GM23248 (cell line): ENCODE data around the gene PNLIPRP1.

Source experiments
- EZH2 ChIP-seq: fragments of 200-600 bp; sonication (generic); IDR thresholded peaks from 2 replicates; pipeline ENCODE4 v1.6.1; 2018; ENCODE audit warnings: antibody characterized with exemption, mild to moderate bottlenecking; ENCODE audit not compliant: insufficient read depth, poor library complexity, severe bottlenecking
- EZH2phosphoT487 ChIP-seq: fragments of 200-600 bp; sonication (generic); IDR thresholded peaks from 2 replicates; pipeline ENCODE4 v1.6.1; 2018; ENCODE audit warnings: antibody characterized with exemption, moderate library complexity, mild to moderate bottlenecking, low read depth; ENCODE audit not compliant: insufficient read depth

DNA sequence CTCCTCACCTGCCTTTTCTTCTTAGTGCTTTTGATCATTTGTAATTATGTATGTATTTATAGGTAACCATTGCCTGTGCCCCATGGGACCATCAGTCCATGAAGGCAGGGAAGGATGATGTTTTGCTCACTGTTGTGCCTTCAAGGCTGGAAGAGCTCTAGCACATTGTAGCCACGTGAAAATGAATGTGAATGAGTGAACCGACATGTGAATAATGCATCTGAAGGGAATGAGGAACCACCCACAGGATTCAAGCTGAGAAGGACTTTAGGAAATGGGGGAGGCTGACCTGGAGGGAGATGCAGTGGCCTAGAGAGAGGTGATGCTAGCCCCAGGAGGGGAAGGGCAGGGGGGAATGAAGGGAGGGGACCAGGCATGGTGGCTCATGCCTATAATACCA lies 24.0 kb downstream of the PNLIPRP1 start:
- no peak for TF ChIP-seq EZH2
- no peak for TF ChIP-seq EZH2phosphoT487
